GM21526 (cell line): ENCODE measurements around the gene MKRN2.

Experiments used
- ATAC-seq: cut with Tn5 transposase; IDR thresholded peaks from one replicate; pipeline ENCODE4 v1.9.1; 2021; ENCODE audit warnings: moderate library complexity; ENCODE audit not compliant: unreplicated experiment, low FRiP score

Gene MKRN2

GRCh38 chr3:12549971-12550760 is 6.7 kb upstream of the MKRN2 start:
- ATAC-seq = no peak

GRCh38 chr3:12553921-12554391 is 2.9 kb upstream of the MKRN2 start:
- ATAC-seq = no peak

- no peak for ATAC-seq
These were observed 585 bp upstream of the MKRN2 start for GRCh38 chr3:12556314-12556689.

- no peak for ATAC-seq
These were observed 700 bp downstream of the MKRN2 start for GRCh38 chr3:12557473-12558100.

GRCh38 chr3:12558706-12559105 is 1.8 kb downstream of the MKRN2 start:
- no peak for ATAC-seq

GRCh38 chr3:12559520-12559919 is 2.6 kb downstream of the MKRN2 start:
- no peak for ATAC-seq

- ATAC-seq = peak; percentile 31
These were observed 3.8 kb downstream of the MKRN2 start for GRCh38 chr3:12560505-12561190.

- ATAC-seq = no peak
These were observed 4.5 kb downstream of the MKRN2 start for GRCh38 chr3:12561397-12561796.

GRCh38 chr3:12562451-12562850 is 5.6 kb downstream of the MKRN2 start:
- ATAC-seq = no peak

GRCh38 chr3:12566976-12567375 is 10.1 kb downstream of the MKRN2 start:
- ATAC-seq = no peak

GRCh38 chr3:12568747-12569146 is 11.9 kb downstream of the MKRN2 start:
- no peak for ATAC-seq

GRCh38 chr3:12569836-12570235 is 12.9 kb downstream of the MKRN2 start:
- no peak for ATAC-seq

GRCh38 chr3:12571986-12572385 is 15.1 kb downstream of the MKRN2 start:
- no peak for ATAC-seq

GRCh38 chr3:12574131-12574530 is 17.2 kb downstream of the MKRN2 start:
- ATAC-seq = no peak

- no peak for ATAC-seq
These were observed 17.8 kb downstream of the MKRN2 start for GRCh38 chr3:12574661-12575060.

GRCh38 chr3:12577379-12577778 is 20.5 kb downstream of the MKRN2 start:
- no peak for ATAC-seq

GRCh38 chr3:12578742-12579141 is 21.9 kb downstream of the MKRN2 start:
- ATAC-seq = no peak

GRCh38 chr3:12579456-12579855 is 22.6 kb downstream of the MKRN2 start:
- no peak for ATAC-seq

GRCh38 chr3:12579905-12580304 is 23.0 kb downstream of the MKRN2 start:
- ATAC-seq = no peak

GRCh38 chr3:12582730-12583129 is 25.8 kb downstream of the MKRN2 start:
- no peak for ATAC-seq

GRCh38 chr3:12583280-12583679 is 26.4 kb downstream of the MKRN2 start:
- no peak for ATAC-seq

- ATAC-seq = no peak
These were observed 27.2 kb downstream of the MKRN2 start for GRCh38 chr3:12584083-12584482.
